A673 (cell line): ENCODE measurements around the gene SLC25A25. TPM values are rescaled to one million over a fixed set of nuclear protein-coding genes. Genes with fewer than 3 reads are reported as not detected.

Source experiments
- BruUV-seq: library from RNA; stranded (reverse); fragments of 400-500 nt; replicated peaks from 2 replicates; lab custom pipeline; 2021; lab: Mats Ljungman, UMichigan
- CTCF ChIA-PET: fragments of 300-600 bp; sonication (Branson Sonifier 250); formaldehyde crosslinking; loops from one replicate; lab custom pipeline; 2022; ENCODE audit warnings: antibody characterized with exemption; lab: Charles Lee
- POLR2A ChIA-PET: fragments of 300-600 bp; sonication (Branson Sonifier 250); formaldehyde crosslinking; loops from one replicate; lab custom pipeline; 2022; ENCODE audit warnings: antibody characterized with exemption; ENCODE audit not compliant: low non-redundant PET; lab: Charles Lee
- DNase-seq: peaks from one replicate; pipeline ENCODE4 v3.0.0-alpha.2; 2015; ENCODE audit warnings: low spot score
- H3K27ac ChIP-seq: fragments of 200-600 bp; sonication (generic); 2 replicates; pipeline ENCODE4 v1.5.1; 2016; ENCODE audit warnings: mixed run types, low read depth, mild to moderate bottlenecking, mixed read lengths, antibody characterized with exemption, low read length; ENCODE audit not compliant: poor library complexity, severe bottlenecking
- H3K27me3 ChIP-seq: fragments of 200-600 bp; sonication (generic); replicated peaks from 2 replicates; pipeline ENCODE4 v1.6.1; 2017; ENCODE audit warnings: mixed run types, low read depth, mild to moderate bottlenecking, mixed read lengths, antibody characterized with exemption, low read length; ENCODE audit not compliant: insufficient read depth, poor library complexity
- H3K36me3 ChIP-seq: fragments of 200-600 bp; sonication (generic); 2 replicates; pipeline ENCODE4 v1.6.1; 2016; ENCODE audit warnings: mixed run types, mild to moderate bottlenecking, mixed read lengths, antibody characterized with exemption, low read length; ENCODE audit not compliant: insufficient read depth, poor library complexity, severe bottlenecking
- H3K4me1 ChIP-seq: fragments of 200-600 bp; sonication (generic); 2 replicates; pipeline ENCODE4 v1.6.1; 2017; ENCODE audit warnings: mixed run types, mild to moderate bottlenecking, mixed read lengths, antibody characterized with exemption, low read length; ENCODE audit not compliant: insufficient read depth, poor library complexity, severe bottlenecking
- H3K4me3 ChIP-seq: fragments of 200-600 bp; sonication (generic); 2 replicates; pipeline ENCODE4 v1.5.1; 2016; ENCODE audit warnings: low read depth, mixed run types, mild to moderate bottlenecking, mixed read lengths, low read length; ENCODE audit not compliant: poor library complexity, severe bottlenecking
- H3K9me3 ChIP-seq: fragments of 200-600 bp; sonication (generic); 2 replicates; pipeline ENCODE4 v1.6.1; 2016; ENCODE audit warnings: mixed run types, low read depth, mild to moderate bottlenecking, mixed read lengths, antibody characterized with exemption, low read length; ENCODE audit not compliant: poor library complexity, severe bottlenecking
- EZH2 ChIP-seq: fragments of 200-600 bp; sonication (generic); IDR thresholded peaks from 2 replicates; pipeline ENCODE4 v1.6.1; 2017; ENCODE audit warnings: borderline replicate concordance, low read depth, mild to moderate bottlenecking, mixed read lengths, antibody characterized with exemption, low read length; ENCODE audit not compliant: poor library complexity, severe bottlenecking
- intact Hi-C: fragments of 100-400 bp; cut with micrococcal nuclease; formaldehyde crosslinking; loops from one replicate; pipeline ENCODE4 v1.10.0; 2022; ENCODE audit not compliant: unreplicated experiment
- total RNA-seq: library from RNA; stranded (reverse); gene quantifications from 2 replicates; pipeline ENCODE4 v1.2.3, GENCODE V29; 2021
- TF ChIP-seq, protein P1 (sequence below): fragments of 300-800, 200-600 bp; sonication (generic); conservative IDR thresholded peaks from 2 replicates; pipeline ENCODE4 v1.5.1; 2017; ENCODE audit warnings: low read depth, mild to moderate bottlenecking, antibody characterized with exemption, low read length, moderate library complexity, mixed read lengths

The SLC25A25 gene
- total RNA-seq, 1 experiment from 2014 or later: 24.7 TPM

DNA sequence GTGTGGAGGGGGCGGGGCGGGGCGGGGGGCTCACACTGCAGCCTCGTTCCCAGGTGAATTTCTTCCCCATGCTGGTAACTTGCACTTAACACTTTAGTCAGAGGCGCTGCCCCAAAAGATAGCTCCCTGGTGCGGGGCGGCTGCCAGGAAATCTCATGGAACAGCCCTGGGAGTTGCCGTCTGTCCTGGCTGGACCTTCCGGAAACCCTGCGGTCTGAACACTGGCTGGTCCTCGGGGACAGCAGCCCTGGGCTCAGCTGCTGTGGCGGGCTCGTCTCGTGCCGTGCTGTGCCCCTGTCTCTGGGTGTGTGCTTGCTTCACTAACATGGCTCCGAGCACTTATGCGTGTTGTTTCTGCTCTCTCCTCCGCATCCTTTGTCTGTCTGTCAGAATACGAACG, 33.7 kb downstream of the SLC25A25 start:
- DNase-seq: no peak
- Histone ChIP-seq H3K4me1 (peaks cover 28% of the 10 kb centered on the region), H3K9me3 (no peaks in the 10 kb centered on the region), H3K36me3 (peaks cover 53% of the 10 kb centered on the region), H3K27me3 (no peaks in the 10 kb centered on the region), H3K27ac (no peak overlapping the region), H3K4me3 (no peak overlapping the region)
- POLR2A ChIA-PET: no interaction called here
- CTCF ChIA-PET: no interaction called here
- no peak for TF ChIP-seq EZH2
- TF ChIP-seq, protein P1, sequence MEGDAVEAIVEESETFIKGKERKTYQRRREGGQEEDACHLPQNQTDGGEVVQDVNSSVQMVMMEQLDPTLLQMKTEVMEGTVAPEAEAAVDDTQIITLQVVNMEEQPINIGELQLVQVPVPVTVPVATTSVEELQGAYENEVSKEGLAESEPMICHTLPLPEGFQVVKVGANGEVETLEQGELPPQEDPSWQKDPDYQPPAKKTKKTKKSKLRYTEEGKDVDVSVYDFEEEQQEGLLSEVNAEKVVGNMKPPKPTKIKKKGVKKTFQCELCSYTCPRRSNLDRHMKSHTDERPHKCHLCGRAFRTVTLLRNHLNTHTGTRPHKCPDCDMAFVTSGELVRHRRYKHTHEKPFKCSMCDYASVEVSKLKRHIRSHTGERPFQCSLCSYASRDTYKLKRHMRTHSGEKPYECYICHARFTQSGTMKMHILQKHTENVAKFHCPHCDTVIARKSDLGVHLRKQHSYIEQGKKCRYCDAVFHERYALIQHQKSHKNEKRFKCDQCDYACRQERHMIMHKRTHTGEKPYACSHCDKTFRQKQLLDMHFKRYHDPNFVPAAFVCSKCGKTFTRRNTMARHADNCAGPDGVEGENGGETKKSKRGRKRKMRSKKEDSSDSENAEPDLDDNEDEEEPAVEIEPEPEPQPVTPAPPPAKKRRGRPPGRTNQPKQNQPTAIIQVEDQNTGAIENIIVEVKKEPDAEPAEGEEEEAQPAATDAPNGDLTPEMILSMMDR: no peak
- BruUV-seq: no TSS peak
- intact Hi-C loops: no loop called here

DNA sequence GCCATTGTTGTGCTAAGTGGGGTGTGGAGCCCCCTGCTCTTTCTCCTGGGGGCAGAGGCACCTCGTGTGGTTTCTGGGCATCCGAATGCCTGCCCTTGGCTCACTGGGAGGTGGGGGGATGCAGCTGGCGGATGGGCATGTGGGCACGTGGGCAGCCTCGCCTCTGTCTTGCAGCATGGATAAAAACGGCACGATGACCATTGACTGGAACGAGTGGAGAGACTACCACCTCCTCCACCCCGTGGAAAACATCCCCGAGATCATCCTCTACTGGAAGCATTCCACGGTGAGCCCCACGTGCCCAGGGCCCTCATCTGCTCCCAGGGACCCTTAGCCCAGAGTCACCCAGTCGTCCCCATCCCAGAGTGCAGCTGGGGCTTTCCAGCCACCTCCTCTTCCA, 34.2 kb downstream of the SLC25A25 start:
- no peak for DNase-seq
- CTCF ChIA-PET: no interaction called here
- no TSS peak for BruUV-seq

DNA sequence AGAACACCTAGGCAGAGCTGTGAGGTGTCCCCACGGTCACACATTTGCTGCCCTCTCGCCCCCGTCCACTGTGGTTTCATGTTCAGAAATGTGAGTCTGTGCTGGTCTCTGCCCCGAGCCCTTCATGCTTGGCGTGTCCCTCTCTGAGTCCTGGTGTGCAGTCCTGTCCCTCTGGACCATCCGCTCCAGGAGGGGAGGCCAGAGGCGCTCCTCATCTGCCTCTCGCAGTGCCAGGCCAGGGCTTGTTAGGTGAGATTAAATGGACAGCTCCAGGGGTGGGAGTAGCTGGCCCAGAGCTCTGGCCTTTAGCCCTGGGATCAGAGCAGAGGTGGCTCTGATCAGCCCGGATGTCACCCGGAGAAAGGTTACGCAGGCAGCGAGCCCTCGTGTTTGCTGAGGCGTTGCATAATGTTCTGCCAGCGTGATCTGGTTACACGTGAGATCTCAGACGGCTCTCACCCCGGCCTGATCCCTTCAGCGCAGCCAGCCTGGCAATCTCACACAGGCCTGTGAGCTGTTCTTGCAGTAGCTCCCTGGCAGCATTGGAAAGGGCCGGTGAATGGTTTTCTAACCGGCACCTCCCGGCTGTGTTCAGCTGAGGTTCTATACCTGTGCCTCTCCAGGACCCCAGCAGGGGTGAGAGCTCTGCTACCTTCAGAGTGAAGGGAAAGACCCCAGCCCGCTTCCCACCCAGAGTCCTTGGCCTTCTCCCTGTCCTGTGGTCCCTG, 35.0 kb downstream of the SLC25A25 start:
- no peaks in the 10 kb centered on the region for H3K27me3 ChIP-seq
- no peak for DNase-seq
- ChIA-PET POLR2A (no interaction called here), CTCF (interaction anchor here (0.8 kb wide), 1 partner anchor 15 kb away, joined by 3 read pairs; no protein-coding TSS in a partner anchor)
- TF ChIP-seq EZH2: no peak
- TF ChIP-seq, protein P1: no peak
- H3K4me3 ChIP-seq: no peak overlapping the region
- peaks cover 66% of the 10 kb centered on the region for H3K36me3 ChIP-seq
- intact Hi-C loops: no loop called here
- BruUV-seq: no TSS peak
- H3K27ac ChIP-seq: no peak overlapping the region
- H3K9me3 ChIP-seq: no peaks in the 10 kb centered on the region
- H3K4me1 ChIP-seq: peaks cover 21% of the 10 kb centered on the region

More for the DNA sequence above, 34.2 kb downstream of the SLC25A25 start:
- H3K4me1 ChIP-seq: peaks cover 28% of the 10 kb centered on the region
- POLR2A ChIA-PET: no interaction called here
- peaks cover 58% of the 10 kb centered on the region for H3K36me3 ChIP-seq
- H3K27me3 ChIP-seq: no peaks in the 10 kb centered on the region
- no peak overlapping the region for H3K27ac ChIP-seq
- TF ChIP-seq, protein P1: no peak
- TF ChIP-seq EZH2: no peak
- intact Hi-C loops: no loop called here
- H3K4me3 ChIP-seq: no peak overlapping the region
- H3K9me3 ChIP-seq: no peaks in the 10 kb centered on the region
